Stimulated activated CD4-positive, alpha-beta T cell treated with anti-CD3 and anti-CD28 coated beads, Interleukin-4, amount 100 ng/mL, for 4 hours (primary cell): ENCODE data around the gene DGKZ.

Source experiments
- DNase-seq, 2 experiments: peaks; one replicate each; pipeline ENCODE4 v3.0.0-alpha.2; 2020

Gene DGKZ

DNA sequence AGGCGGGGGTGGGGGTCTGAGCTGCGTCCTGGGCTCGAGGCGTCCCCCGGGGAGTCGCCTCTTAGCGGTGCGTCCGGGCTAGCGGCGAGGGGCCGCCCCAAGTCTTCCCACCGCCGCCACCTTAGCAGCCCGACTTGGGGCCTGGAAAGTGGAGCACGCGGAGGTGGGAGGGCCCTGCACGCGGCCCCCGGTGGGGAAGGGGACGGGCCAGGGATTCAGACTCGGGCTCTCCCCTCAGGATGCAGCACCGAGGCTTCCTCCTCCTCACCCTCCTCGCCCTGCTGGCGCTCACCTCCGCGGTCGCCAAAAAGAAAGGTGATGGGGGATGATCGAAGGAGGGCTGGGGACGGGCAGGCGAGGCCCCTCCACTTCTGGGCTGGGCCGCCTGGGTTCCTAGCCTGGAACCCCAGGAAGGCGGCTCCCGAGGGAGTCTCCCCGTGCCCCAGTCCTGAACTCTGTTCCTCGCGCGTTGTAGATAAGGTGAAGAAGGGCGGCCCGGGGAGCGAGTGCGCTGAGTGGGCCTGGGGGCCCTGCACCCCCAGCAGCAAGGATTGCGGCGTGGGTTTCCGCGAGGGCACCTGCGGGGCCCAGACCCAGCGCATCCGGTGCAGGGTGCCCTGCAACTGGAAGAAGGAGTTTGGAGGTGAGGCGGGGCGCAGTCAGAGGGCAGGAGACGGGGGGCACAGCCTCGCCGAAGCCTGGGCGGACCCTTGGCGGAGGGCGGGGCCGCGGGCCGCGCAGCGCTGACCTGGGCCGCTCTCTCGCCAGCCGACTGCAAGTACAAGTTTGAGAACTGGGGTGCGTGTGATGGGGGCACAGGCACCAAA, 34.8 kb downstream of the DGKZ start:
- no peak for DNase-seq

DNA sequence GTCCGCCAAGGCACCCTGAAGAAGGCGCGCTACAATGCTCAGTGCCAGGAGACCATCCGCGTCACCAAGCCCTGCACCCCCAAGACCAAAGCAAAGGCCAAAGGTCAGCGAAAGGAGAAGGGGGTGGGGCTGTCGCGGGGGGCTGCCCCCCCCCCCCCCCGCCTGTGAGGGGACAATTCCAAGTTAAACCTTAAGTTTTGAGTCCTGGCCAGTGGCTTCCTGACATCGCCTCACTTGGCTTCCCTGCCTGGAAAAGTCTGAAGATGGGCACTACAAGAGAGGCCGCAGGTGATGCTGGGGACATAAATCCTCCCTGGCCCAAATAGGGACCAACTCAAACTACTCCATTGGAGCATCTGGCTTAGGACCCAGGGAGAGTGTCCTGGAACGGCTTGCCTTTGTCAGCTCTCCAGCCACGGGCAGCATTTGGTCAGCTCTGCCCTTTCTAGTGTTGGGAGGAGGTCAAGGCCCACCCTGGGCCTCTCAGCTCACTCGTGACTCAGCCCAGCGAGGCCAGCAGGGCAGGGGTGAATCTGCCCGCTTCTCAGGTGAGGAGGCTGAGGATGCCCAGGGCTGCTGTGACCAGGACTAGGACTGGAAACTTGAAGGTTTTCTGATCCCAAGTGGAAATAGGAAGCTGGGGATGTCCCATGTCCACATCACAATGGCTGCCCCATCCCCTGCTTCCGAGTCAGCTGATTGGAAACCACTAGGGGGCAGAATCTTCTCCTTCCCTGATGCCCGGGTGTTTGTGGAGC, 35.6 kb downstream of the DGKZ start:
- DNase-seq: no peak

DNA sequence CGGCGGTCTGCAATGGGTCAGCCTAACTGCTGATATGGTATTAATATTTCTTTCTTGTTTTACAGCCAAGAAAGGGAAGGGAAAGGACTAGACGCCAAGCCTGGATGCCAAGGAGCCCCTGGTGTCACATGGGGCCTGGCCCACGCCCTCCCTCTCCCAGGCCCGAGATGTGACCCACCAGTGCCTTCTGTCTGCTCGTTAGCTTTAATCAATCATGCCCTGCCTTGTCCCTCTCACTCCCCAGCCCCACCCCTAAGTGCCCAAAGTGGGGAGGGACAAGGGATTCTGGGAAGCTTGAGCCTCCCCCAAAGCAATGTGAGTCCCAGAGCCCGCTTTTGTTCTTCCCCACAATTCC, 36.1 kb downstream of the DGKZ start:
- no peak for DNase-seq

DNA sequence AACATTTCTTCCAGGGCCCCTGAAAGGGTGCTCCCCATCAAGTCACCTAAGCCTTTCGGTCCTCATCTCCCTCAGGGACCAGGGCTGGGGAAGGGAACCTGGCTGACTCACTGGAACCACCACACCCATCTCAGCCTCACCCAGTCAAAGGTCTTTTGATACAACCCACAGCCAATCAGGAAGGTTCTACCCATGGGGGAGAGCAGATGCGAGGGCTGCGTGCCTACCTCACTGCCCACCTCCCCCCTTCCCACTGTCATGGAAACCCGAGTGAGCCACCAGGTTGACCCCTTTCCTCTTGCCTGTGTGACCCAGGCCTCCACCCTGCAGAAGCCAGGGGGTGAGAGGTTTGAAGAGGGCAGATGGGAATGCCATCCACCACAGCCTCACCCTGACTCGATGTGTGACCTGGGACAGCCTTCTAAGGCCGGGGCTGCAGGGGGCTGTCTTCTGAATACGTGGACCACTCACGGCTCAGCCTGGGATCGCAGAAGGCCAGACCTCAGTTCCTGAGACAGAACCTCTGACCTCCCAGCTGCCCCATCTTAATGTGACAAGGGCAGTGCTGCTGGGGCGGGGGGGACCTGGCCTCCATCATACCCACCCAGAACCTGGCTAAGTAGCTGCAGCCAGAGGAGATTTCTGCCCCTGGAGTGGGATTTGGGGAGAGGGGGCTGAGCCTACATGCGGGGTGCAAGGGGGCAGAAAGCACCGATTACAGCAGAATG, 36.9 kb downstream of the DGKZ start:
- no peak for DNase-seq

DNA sequence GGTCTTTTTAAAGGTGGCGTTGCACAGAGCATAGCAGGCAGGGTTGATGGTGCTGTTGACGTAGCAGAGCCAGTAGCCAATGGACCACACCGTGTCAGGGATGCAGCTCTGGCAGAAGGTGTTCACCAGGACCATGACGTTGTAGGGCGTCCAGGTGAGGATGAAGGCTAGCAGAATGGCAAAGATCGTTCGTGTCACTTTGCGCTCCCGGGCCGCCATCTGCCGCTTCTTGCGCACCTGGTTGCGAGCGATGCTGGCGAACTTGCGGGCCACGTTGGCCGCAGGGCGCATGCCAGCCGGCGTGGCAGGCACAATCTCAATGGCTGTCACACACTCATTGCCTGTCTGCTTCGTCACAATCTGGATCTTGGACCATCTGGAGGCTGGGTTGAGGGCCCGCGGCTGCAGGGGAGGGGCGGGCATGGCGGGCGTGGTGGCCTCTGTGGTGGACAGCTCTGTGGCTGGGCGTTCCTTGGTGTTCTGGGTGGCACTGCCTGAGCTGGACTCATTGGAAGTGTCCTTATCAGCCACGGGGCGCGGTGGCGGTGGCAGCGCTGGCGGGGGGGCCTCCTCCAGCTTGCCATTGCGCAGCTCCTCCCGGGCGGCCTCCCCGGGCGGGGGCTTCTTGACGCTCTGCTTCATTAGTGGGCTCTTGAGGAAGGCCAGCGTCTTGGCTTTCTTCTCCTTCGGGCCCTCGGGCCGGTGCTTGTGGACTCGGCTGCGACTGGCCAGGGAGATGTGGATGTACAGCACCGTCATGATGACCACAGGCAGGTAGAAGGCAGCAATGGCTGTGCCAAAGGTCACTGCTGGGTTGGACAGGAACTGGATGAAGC, 38.1 kb downstream of the DGKZ start:
- no peak for DNase-seq

DNA sequence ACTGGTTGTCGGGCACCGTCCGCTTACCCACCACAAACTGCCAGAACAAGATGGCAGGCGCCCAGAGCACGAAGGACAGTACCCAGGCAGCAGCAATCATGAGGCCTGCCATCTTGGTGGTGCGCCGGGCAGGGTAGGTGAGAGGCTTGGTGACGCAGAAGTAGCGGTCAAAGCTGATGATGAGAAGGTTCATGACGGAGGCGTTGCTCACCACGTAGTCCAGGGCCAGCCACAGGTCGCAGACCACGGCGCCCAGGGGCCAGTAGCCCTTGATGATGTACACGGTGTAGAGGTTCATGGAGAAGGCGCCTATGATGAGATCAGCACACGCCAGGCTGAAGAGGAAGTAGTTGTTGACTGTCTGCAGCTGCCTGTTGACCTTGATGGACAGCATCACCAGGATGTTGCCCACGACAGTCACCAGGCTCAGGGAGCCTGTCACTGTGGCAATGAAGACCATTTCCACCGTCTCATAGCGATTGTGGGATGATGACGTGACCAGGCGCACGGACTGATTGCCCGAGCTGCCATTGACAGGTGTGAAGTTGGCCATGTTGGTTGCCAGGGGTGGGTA, 38.8 kb downstream of the DGKZ start:
- DNase-seq: no peak

DNA sequence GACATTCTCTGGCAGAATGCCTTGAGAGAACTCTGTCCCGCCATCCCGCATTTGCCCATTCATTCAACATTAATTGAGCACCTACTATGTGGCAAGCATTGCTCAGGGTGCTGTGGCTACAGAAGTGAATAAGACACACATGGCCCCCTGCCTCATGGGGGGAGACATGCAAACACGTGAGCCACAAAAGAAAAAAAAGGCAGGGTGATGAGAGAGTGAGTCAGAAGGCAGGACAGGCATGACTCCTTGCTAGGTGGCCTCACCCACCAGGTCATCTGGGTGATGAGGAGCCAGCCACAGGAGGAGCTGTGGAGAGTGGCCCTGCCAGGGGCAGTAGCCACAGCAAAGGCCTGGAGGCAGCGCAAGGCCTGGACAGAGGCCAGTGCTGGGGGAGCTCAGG, 39.4 kb downstream of the DGKZ start:
- DNase-seq: no peak

DNA sequence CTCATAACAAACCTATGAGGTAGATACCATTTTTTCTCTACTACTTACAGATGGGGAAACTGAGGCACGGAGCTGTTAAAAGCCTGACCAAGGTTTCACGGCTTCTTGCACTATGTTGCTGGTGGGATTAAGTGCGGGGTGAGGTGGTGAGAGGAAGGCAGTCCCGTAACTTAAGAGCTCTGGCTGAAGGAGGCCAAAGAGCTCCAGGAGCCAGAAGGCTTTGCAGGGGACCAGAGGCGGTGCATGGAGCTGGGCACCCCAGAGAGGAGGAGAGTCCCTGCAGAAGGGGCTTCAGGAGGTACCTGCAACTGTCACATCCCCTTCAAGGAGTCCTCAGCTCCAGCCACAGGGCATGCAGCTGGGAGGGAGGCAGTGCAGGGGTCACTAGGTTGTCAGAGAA, 40.2 kb downstream of the DGKZ start:
- DNase-seq: no peak

DNA sequence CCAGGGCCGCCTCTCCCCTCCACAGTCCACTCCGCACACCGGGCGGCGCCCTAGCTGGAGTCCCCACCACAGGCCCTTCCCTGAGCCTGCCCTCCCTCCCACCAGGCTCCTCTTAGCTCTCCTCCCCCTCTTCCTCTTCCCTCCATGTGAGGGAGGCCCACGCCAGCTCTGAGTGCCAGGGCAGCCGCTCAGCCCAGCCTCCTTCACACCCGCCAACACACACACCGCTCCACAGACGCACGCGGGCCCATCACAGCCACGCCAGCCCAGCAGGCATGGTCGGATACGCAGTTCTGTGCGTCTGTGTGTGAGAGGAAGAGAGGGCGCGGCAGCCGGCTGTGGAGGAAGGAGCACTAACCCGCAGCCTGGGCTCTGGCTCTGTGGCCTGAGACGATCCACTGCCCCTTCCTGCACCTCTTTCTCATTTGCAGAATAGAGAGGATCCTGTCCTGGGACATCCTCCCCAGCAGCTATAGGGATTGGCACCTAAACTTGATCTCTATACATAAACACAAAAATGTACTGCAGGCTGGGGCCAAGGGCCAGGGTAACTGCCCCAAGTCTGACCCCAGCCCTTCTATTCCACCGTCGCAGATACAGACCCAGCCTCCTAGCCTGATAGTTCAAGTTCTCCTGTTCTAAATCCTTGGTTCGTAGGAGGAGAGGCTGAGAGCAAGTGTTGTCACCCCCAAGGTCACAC, 40.8 kb downstream of the DGKZ start:
- DNase-seq: no peak

DNA sequence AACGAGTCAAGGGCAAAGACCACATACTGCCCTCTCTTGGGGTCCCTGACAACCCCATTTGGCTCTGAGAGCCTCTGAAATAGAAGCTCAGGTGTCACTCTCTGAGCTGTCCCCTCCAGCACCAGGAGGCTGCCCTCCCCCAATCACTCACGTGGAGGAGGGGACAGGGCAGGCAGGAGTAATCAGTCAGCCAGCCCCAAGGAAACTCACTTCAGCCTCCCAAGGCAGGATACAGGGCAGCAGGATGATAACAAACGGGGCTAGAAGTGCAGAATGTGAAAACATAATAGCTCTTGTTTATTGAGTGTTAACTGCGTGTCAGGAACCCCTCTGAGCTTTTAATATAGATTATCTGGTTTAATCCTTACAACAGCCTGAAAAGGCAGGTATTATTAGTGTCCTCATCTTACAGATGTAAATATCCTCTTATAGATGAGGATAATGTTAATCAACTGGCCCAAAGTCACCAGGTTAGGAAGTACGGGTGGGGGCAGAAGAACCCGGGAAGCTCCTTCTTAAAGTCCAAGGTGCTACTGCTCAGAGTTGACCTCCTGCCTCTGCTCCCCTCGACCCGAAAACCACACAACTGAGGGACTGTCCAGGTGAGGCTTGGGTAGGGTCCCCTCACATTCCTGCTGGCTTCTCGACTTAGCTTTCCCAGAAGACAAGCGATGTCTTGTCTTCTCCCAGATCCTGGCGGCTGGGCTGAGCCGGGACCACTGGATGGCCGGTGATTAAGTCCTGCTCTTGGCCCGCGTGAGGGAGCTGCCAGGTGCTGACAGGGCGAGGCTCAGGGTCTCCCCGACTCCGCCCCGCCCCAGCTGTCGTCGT, 41.6 kb downstream of the DGKZ start:
- no peak for DNase-seq

DNA sequence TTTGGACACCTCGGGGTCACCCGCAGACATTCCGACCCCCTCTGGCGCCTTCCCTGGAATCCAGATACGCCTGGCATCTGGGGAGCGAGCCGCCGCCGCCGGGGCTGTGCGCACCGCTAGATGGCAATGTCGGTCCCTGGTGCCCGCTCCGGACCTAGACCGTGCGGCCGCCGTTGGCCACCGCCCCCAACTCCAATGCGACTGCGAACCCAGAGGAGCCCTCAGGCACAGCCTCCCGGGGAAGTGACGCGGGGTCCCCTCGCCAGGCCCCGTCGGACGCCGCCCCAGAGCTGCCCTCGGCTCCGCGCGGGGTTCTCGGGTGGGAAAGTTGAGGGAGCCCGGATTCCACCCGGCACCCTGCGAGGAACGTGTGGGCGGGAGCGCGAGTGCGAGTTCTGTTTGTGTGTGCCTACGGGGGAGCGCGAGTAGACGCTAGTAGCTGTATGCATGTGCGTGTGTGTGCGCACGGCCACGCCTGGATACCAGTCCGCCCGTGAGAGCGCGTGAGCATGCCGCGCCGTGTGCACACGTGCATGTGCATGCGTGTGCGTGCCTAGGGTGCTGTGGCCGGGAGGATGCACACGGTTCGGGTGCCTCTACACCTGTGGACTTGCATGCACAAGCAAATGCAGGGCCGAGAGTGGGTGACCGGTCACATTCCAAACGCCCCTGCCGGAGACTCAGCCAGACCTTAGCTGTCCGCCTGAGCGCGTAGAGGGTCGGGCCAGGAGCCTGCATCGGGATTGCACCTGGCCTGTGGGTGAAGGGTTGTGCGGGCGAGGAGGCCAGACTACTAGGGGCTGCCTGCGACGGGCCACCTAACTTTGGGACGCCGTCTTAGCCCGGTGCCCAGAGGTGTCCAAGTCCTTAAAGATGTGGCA, 42.4 kb downstream of the DGKZ start:
- DNase-seq: peak in 1 of 2 experiments; percentile 51

DNA sequence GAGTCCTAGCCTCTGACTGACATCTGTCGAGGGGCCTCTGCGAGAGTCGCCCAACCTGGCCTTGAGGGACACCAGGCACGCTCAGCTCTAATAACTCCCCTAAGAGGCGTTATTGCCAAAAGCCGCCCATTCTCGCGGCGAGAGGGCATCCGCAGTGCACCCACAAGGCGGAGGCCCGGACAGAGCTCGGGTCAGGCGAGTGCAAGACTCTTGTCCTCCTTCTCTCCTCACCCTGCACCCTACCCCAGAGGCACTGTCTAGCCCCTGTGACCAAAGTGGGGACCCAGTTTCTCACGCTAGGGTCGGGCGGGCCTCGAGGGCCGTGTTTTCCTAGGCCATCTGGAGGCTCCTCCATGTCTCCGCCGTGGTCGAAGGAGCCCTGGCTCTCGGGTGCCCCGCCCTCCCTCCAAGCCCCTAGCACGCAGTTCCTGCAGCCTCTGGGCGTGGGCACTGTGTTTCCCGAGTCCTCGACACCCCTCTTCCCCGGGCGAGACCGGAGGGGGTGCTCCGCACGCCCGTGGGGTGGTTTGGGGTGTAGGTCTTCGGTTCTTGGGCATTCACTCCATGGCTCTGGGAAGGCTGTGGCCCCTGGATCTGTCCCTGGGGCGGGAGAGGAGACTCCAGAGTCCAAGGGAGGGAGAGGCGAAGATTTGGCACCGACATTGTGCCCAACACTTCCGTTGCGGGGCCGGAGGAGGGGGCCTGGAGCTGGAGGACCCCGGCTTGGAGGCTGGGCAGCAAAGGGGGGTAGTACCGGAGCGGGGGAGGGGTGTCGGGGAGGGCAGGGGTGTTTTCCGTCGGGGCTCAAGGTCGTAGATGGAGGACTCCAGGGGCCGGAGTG, 43.3 kb downstream of the DGKZ start:
- no peak for DNase-seq

DNA sequence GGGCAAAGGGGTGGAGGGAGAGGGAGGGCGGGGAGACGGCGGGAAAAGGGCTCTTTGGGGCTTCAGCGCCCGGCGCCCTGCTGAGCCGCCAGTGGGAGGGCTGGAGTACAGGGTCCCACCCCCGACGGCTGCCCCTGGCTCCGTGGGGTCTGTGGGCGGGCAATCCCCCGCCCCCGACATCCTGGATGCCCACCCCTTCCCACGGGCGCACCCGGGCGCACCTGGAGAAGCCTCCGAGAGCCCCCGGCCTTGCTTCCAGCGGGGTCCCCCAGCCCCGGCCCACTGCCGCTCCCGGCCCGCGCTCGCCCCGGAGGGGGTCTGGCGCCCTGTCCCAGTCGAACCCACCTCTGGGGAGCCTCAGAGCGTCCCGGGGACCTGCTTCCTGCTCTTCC, 43.9 kb downstream of the DGKZ start:
- DNase-seq: no peak

DNA sequence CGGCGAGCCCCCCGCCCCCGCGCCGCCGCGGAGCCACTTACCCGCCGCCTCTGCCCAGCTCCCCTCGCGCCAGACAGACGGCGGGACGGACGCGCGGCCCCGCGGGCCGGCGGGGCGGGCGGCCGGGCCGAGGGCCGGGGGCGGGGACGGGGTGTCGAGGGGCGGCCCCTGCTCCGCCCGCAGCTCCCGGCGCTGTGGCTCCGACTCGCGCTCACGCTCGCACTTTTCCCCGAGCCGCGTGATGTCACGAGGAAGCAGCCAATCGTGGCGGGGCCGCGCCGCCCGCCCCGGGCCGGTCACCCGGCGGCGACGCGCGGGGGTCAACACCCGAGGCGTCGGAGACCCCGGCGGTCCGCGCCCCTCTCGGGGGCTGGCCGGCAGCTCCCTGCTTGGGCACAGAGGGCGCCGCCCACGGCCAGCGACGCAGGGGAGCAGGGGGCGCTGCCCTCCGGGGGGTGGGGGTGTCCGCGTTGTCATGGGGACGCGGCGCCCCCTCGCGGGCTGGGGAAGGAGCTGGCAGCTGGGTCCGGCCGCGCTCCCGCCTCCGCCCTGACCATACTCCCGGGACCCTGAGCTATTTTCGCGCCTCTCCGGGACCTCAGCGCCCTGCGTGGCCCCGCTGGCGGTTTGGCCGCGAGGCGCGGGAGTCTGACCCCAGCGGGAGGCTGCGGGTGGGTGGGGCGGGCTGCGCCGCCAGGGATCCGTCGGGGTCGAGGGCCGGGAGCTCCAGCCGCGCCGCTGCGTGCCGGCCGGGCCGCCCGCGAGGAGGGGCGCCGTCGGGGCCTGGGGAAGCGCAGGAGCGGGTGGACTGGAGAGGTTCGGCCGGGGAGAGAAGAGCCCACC, 44.5 kb downstream of the DGKZ start, which contains the start of gene CHRM4:
Gene CHRM4, minus strand, starts transcription at position 199 of the 843 bp plus-strand sequence. CDS start 5,219 bp downstream, outside the sequence.
- DNase-seq: no peak

DNA sequence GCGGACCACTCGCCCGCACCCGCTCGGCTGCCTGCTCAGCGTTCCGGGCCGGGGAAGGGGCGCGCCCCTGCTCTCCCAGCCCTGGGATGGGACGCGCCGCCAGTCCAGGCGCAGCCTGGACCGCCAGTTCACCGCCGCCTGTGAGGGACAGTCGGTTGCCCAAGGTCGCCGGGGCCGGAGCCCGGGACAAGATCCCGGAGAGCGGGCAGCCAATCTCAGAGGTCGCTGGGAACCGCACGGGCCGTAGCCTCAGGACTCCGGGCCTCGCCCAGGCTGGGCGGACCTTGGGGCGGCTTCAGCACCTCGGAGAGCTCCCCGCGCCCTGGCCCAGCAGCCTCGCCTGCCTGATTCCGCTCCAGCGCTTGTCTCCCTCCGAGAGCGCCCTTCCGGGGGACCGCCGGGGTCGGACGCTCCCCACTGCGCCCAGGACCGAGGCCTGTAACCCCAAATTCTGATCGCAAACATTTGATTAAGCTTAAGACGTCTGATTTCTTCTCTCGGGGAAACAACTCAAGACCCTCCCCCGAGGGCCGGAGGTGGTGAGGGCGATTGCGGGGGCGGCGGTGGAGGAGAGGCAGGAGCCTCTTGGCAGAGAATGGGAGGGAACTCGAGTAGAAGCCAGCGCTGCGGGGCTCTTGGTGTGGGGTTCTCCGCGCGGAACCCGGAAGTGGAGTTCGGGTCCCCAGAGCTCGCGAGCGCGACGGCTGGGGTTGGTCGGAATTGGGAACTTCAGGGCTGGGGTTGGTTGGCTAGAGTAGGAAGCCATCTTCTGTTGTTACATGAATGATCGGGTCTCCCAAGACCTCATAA, 45.4 kb downstream of the DGKZ start:
- DNase-seq: peak; percentile 56 to 75

DNA sequence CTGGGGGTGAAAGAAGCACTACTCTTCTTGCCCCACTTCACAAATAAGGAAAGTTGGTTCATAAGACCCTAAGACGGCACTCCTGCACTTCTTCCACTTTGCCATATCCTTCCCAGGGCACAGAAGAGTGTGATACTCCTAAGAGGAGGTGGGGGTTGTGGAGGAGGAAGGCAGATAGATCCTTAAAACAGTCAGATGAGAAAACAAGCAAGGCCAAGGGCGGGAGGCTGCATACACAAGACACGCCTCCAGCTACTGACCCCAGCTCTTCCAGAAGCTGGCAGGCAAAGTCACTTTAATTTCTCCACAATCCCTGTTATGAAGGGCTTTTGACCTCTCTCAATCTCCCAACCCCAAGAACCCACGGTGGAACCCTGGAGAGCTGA, 46.0 kb downstream of the DGKZ start:
- no peak for DNase-seq

DNA sequence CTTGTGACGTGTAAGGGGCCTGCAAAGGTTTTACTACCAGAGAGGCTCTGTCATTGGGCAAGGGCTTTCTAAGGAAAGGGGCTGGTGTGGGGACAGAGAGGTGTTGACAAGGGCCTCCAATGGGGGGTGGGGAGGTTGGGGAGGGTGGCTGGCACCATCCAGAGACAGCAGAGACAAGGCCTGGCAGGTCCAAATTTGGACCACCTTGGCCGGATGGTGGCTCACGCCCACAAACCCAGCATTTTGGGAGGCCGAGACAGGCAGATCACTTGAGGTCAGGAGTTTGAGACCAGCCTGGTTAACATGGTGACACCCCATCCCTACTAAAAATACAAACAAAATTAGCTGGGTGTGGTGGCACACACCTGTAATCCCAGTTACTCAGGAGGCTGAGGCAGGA, 46.5 kb downstream of the DGKZ start:
- no peak for DNase-seq
